Stimulated activated CD4-positive, alpha-beta T cell treated with anti-CD3 and anti-CD28 coated beads, Interleukin-2, amount 100 ng/mL, for 48 hours (primary cell): ENCODE measurements around the gene NAB2.

ENCODE experiments used
- DNase-seq, 2 donors: peaks; one replicate each; pipeline ENCODE4 v3.0.0-alpha.2; 2020

The NAB2 gene

GRCh38 chr12:57135527-57136326 is 46.8 kb downstream of the NAB2 start:
- DNase-seq = no peak

- no peak for DNase-seq
Observed at GRCh38 chr12:57138526-57139272, 49.8 kb downstream of the NAB2 start.

GRCh38 chr12:57139796-57140649 is 51.1 kb downstream of the NAB2 start:
- DNase-seq = no peak

GRCh38 chr12:57141249-57141648 is 52.3 kb downstream of the NAB2 start:
- DNase-seq = no peak

- DNase-seq = no peak
Observed at GRCh38 chr12:57142121-57142520, 53.2 kb downstream of the NAB2 start.

GRCh38 chr12:57142727-57143126 is 53.8 kb downstream of the NAB2 start:
- DNase-seq = no peak

- no peak for DNase-seq
Observed at GRCh38 chr12:57143454-57143853, 54.5 kb downstream of the NAB2 start.
